HuH-7 (cell line): ENCODE data around the gene FOXP1.

Experiments
- DNase-seq: peaks from one replicate; pipeline ENCODE4 v3.0.0; 2011; ENCODE audit warnings: low spot score

FOXP1 gene

GRCh38 chr3:71172951-71173350 is 410.6 kb downstream of the FOXP1 start:
- no peak for DNase-seq

GRCh38 chr3:71172189-71172588 is 411.3 kb downstream of the FOXP1 start:
- no peak for DNase-seq

GRCh38 chr3:71171247-71171646 is 412.3 kb downstream of the FOXP1 start:
- DNase-seq: no peak

GRCh38 chr3:71168880-71169411 is 414.6 kb downstream of the FOXP1 start:
- no peak for DNase-seq

GRCh38 chr3:71168121-71168721 is 415.3 kb downstream of the FOXP1 start:
- DNase-seq: no peak

- no peak for DNase-seq
Observed at GRCh38 chr3:71166339-71167240, 416.9 kb downstream of the FOXP1 start.

- no peak for DNase-seq
Observed at GRCh38 chr3:71164881-71165280, 418.6 kb downstream of the FOXP1 start.

- no peak for DNase-seq
Observed at GRCh38 chr3:71163198-71163918, 420.2 kb downstream of the FOXP1 start.

GRCh38 chr3:71162221-71162620 is 421.3 kb downstream of the FOXP1 start:
- no peak for DNase-seq

GRCh38 chr3:71160785-71161546 is 422.6 kb downstream of the FOXP1 start:
- DNase-seq: no peak

GRCh38 chr3:71156062-71156665 is 427.4 kb downstream of the FOXP1 start:
- DNase-seq: no peak

- DNase-seq: no peak
Observed at GRCh38 chr3:71154846-71155245, 428.7 kb downstream of the FOXP1 start.

GRCh38 chr3:71153713-71154112 is 429.8 kb downstream of the FOXP1 start:
- DNase-seq: no peak

GRCh38 chr3:71152892-71153265 is 430.6 kb downstream of the FOXP1 start:
- peak; percentile 5 for DNase-seq

GRCh38 chr3:71152039-71152891 is 431.3 kb downstream of the FOXP1 start:
- no peak for DNase-seq

- DNase-seq: no peak
Observed at GRCh38 chr3:71149959-71150954, 433.3 kb downstream of the FOXP1 start.

GRCh38 chr3:71148455-71149060 is 435.0 kb downstream of the FOXP1 start:
- no peak for DNase-seq

- DNase-seq: no peak
Observed at GRCh38 chr3:71146673-71147072, 436.9 kb downstream of the FOXP1 start.

GRCh38 chr3:71145954-71146353 is 437.6 kb downstream of the FOXP1 start:
- no peak for DNase-seq
